DOHH2 (cell line): ENCODE measurements around the gene SLAMF1.
A peak's percentile ranks its signal among the peaks of the same experiment; 100 is the strongest.

Experiments
- H3F3A ChIP-seq: fragments of 200-600 bp; sonication (generic), shearing (Covaris generic); 2 replicates; pipeline ENCODE4 v1.6.0; 2016; ENCODE audit warnings: antibody characterized with exemption, mild to moderate bottlenecking; ENCODE audit not compliant: control insufficient read depth, insufficient read depth
- H3K27ac ChIP-seq: fragments of 200-600 bp; sonication (generic); 2 replicates; pipeline ENCODE4 v1.5.1; 2014; ENCODE audit warnings: low read depth, mild to moderate bottlenecking, low read length, moderate library complexity
- H3K27me3 ChIP-seq: fragments of 200-600 bp; sonication (generic); 2 replicates; pipeline ENCODE4 v1.6.1; 2014; ENCODE audit warnings: mild to moderate bottlenecking, low read length, mixed read lengths; ENCODE audit not compliant: control insufficient read depth
- H3K36me3 ChIP-seq: fragments of 200-600 bp; sonication (generic); 2 replicates; pipeline ENCODE4 v1.6.1; 2014; ENCODE audit warnings: mild to moderate bottlenecking, low read length, moderate library complexity, mixed read lengths; ENCODE audit not compliant: control insufficient read depth
- H3K4me1 ChIP-seq: fragments of 200-600 bp; sonication (generic); 2 replicates; pipeline ENCODE4 v1.6.1; 2014; ENCODE audit warnings: mild to moderate bottlenecking, low read length, mixed read lengths; ENCODE audit not compliant: control insufficient read depth
- H3K4me2 ChIP-seq: fragments of 200-600 bp; sonication (generic); 2 replicates; pipeline ENCODE4 v1.6.0; 2014; ENCODE audit warnings: mild to moderate bottlenecking, low read length, moderate library complexity
- H3K4me3 ChIP-seq: fragments of 200-600 bp; sonication (generic); 2 replicates; pipeline ENCODE4 v1.5.1; 2014; ENCODE audit warnings: mild to moderate bottlenecking, low read length, mixed read lengths
- H3K79me2 ChIP-seq: fragments of 200-600 bp; sonication (generic); 2 replicates; pipeline ENCODE4 v1.6.1; 2014; ENCODE audit warnings: mild to moderate bottlenecking, low read length, mixed read lengths; ENCODE audit not compliant: control insufficient read depth
- H3K9me2 ChIP-seq: fragments of 200-600 bp; sonication (generic); replicated peaks from 2 replicates; pipeline ENCODE4 v1.6.1; 2014; ENCODE audit warnings: mild to moderate bottlenecking, low read length, mixed read lengths; ENCODE audit not compliant: control insufficient read depth
- H3K9me3 ChIP-seq: fragments of 200-600 bp; sonication (generic); 2 replicates; pipeline ENCODE4 v1.6.1; 2014; ENCODE audit warnings: antibody characterized with exemption, low read length, mixed read lengths; ENCODE audit not compliant: control insufficient read depth, insufficient read depth
- H4K20me1 ChIP-seq: fragments of 200-600 bp; sonication (generic); 2 replicates; pipeline ENCODE4 v1.6.0; 2014; ENCODE audit warnings: low read depth, mild to moderate bottlenecking, antibody characterized with exemption, low read length, moderate library complexity; ENCODE audit not compliant: control insufficient read depth, insufficient read depth
- EZH2phosphoT487 ChIP-seq: fragments of 200-600 bp; sonication (generic); IDR thresholded peaks from 2 replicates; pipeline ENCODE4 v1.6.1; 2017; ENCODE audit warnings: borderline replicate concordance, mild to moderate bottlenecking, antibody characterized with exemption, low read length, moderate library complexity, mixed read lengths
- TF ChIP-seq, protein P1 (sequence below): fragments of 200-600 bp; sonication (generic); IDR thresholded peaks from one replicate; pipeline ENCODE4 v1.5.1; 2014; ENCODE audit warnings: antibody characterized with exemption, mild to moderate bottlenecking, low read depth, low read length; ENCODE audit not compliant: poor library complexity, severe bottlenecking

The SLAMF1 gene

GRCh38 chr1:160626509-160627342 lies 20.1 kb downstream of the SLAMF1 start:
- peaks cover 13% of the 10 kb centered on the region for H3F3A ChIP-seq
- no peaks in the 10 kb centered on the region for H3K9me2 ChIP-seq
- H3K4me1 ChIP-seq: peaks cover 94% of the 10 kb centered on the region
- H3K4me3 ChIP-seq: peak overlapping the region; percentile 71
- no peaks in the 10 kb centered on the region for H3K79me2 ChIP-seq
- TF ChIP-seq EZH2phosphoT487: no peak
- TF ChIP-seq, protein P1, sequence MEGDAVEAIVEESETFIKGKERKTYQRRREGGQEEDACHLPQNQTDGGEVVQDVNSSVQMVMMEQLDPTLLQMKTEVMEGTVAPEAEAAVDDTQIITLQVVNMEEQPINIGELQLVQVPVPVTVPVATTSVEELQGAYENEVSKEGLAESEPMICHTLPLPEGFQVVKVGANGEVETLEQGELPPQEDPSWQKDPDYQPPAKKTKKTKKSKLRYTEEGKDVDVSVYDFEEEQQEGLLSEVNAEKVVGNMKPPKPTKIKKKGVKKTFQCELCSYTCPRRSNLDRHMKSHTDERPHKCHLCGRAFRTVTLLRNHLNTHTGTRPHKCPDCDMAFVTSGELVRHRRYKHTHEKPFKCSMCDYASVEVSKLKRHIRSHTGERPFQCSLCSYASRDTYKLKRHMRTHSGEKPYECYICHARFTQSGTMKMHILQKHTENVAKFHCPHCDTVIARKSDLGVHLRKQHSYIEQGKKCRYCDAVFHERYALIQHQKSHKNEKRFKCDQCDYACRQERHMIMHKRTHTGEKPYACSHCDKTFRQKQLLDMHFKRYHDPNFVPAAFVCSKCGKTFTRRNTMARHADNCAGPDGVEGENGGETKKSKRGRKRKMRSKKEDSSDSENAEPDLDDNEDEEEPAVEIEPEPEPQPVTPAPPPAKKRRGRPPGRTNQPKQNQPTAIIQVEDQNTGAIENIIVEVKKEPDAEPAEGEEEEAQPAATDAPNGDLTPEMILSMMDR: no peak
- peaks cover 10% of the 10 kb centered on the region for H3K27me3 ChIP-seq
- H3K36me3 ChIP-seq: no peaks in the 10 kb centered on the region
- H3K27ac ChIP-seq: peak overlapping the region; percentile 91; the same call in 1 of the 2 replicates
- no peaks in the 10 kb centered on the region for H3K9me3 ChIP-seq
- H3K4me2 ChIP-seq: peak overlapping the region; percentile 96
- H4K20me1 ChIP-seq: no peaks in the 10 kb centered on the region

DNA sequence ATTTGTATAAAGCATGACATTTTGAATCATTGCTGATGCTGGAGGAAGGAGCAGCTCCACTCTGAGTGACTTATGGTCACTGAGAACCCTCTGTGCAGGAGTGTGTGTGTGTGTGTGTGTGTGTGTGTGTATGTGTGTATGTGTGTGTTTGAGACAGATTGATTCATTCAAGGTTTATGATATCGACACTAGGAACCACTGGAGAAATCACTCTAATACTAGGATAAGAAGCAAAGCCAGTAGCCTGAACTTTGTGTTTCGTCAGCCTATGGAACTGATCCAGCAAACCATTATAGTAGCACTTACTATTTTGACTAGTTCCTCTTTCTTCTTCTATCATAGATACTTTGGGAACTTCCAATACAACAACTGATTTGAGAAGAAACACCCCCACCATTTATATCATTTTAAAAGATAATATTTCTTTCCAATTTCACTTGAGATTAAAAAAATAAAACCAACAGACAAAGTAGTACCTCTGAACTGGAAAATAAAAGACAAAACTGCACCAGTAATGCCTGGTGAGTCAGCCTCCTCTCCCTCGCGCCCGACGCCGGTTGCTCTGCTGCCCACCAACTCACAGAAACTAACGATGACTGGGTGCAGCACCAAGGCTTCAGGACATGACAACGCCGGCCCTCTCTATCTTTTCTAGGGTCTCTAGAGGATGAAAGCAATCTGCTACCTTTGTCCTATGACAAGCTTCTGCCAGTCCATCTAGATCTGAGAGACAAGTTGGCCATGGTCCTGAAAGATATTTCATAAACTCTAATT lies 20.9 kb downstream of the SLAMF1 start:
- Histone ChIP-seq H3K9me2 (no peaks in the 10 kb centered on the region), H3K4me3 (peak overlapping the region; percentile 71), H4K20me1 (no peaks in the 10 kb centered on the region), H3K27ac (peak overlapping the region; percentile 91), H3F3A (peaks cover 13% of the 10 kb centered on the region), H3K79me2 (no peaks in the 10 kb centered on the region), H3K4me1 (peaks cover 96% of the 10 kb centered on the region), H3K27me3 (peaks cover 10% of the 10 kb centered on the region), H3K4me2 (peak overlapping the region; percentile 96), H3K9me3 (no peaks in the 10 kb centered on the region), H3K36me3 (no peaks in the 10 kb centered on the region)
- TF ChIP-seq, protein P1: no peak
- TF ChIP-seq EZH2phosphoT487: no peak

GRCh38 chr1:160625321-160625720 lies 21.5 kb downstream of the SLAMF1 start:
- Histone ChIP-seq H3K27me3 (peaks cover 10% of the 10 kb centered on the region), H3F3A (peaks cover 13% of the 10 kb centered on the region), H3K9me3 (no peaks in the 10 kb centered on the region), H3K36me3 (no peaks in the 10 kb centered on the region), H3K9me2 (no peaks in the 10 kb centered on the region), H3K4me1 (peaks cover 92% of the 10 kb centered on the region), H3K4me3 (peak overlapping the region; percentile 71), H3K27ac (peak overlapping the region; percentile 91), H3K79me2 (no peaks in the 10 kb centered on the region), H4K20me1 (no peaks in the 10 kb centered on the region), H3K4me2 (peak overlapping the region; percentile 96)
- TF ChIP-seq, protein P1: no peak
- no peak for TF ChIP-seq EZH2phosphoT487
